ENCODE measurements around the gene STRA6.

The STRA6 gene

DNA sequence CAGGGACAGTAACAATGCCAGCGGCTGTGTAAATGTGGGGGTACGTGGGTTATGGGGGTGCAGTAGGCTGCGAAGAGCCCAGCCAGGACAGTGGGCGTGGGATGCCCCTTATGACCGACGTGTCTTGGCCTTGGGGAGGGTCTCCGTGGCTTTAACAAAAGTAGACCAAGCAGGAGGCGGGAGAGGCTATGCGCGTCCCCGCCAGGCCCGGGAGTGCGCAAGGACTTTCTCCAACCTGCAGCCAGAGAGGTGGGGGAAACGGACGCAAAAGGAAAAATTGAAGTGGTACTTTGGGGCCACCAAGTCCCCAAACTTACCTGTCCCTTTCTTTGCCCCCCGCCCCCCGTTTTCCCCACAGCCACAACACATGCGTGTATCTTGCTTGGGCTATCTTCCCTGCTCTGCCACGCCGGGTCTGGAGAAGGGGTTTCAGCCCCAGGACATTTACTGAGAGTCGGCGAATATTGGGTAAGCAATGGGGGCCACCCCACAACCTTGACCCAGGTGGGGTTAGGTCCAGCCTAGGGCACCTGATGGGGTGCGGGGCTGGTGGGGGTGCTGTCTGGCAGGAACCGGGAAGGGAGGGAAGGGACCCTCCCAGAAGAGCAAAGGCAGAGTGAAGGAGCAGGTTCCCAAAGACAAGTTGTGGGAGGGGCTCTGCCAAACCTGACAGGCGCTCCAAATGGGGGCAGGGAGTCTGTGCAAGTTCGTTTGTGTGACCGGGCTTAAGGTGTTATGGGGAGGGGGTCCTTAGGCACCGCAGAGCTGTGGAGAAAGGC lies 71.5 kb downstream of the STRA6 start:
- DNase-seq: no peak

DNA sequence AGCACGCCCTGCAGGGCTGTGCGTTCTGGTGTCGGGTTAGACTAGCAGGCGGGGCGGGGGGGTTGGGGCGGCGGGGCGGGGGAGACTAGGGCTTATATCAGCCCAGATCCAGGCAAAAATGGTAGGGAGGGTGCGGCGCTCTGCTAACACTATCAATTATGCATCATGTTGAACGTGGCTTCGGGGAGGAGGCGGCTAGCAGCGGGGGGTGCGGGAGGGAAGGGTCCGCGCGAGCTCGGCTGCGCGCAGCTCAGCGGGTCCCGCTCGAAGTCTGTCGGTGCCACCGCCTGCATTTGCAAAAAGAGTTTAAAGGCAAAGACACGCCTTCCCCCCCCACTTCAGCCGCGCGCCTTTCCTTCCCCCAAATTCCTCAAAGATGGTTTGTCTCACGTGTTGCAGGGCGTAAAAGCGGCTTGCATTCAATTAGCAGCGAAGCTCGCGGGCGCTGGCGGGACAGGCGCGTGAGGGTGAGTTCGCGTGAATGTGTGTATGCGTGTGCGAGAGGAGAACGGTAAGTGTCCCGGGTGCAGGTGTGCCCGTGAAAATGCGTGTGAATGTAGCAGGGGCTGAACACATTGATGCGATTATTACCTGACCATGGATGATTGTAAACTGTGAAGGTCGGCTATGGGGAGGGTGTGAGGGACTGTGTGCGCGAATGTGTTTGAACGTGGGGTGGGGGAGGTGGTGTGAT lies 72.3 kb downstream of the STRA6 start, which contains the start of gene ISLR2:
Gene ISLR2, plus strand, starts transcription at position 432 of the 694 bp plus-strand sequence. CDS start 2,169 bp downstream, outside the sequence.
- DNase-seq: no peak

GRCh38 chr15:74129586-74130154 lies 72.9 kb downstream of the STRA6 start:
- DNase-seq: no peak

All from activated gamma-delta T cell (primary cell).